Liver (tissue), 3 donors: ENCODE measurements around the gene BIK.
A peak's percentile ranks its signal among the peaks of the same experiment; 100 is the strongest.

Source experiments
- ATF3 ChIP-seq: IDR thresholded peaks from 2 replicates; pipeline ENCODE4 v1.6.1; 2016; ENCODE audit warnings: antibody characterized with exemption
- CTCF ChIP-seq: fragments of 150-350 bp; IDR thresholded peaks from 2 replicates; pipeline ENCODE4 v1.5.1; 2017; ENCODE audit warnings: improper control_type of control experiment, low read depth, low read length; ENCODE audit not compliant: missing input control
- EGR1 ChIP-seq, 2 donors: IDR thresholded peaks; 2 replicates each; pipeline ENCODE4 v1.6.1; 2016 to 2018; ENCODE audit warnings: antibody characterized with exemption in 2 of 2, low read depth in 2 of 2
- FOXA1 ChIP-seq: IDR thresholded peaks from 2 replicates; pipeline ENCODE4 v1.6.1; 2016; ENCODE audit warnings: antibody characterized with exemption
- JUND ChIP-seq, 2 donors: IDR thresholded peaks; 2 replicates each; pipeline ENCODE4 v1.6.1; 2016; ENCODE audit warnings: antibody characterized with exemption in 2 of 2
- RAD21 ChIP-seq, 2 donors: IDR thresholded peaks; 2 replicates each; pipeline ENCODE4 v1.6.1; 2016; ENCODE audit warnings: antibody characterized with exemption in 2 of 2, mild to moderate bottlenecking in 2 of 2
- SP1 ChIP-seq: IDR thresholded peaks from 2 replicates; pipeline ENCODE4 v1.6.1; 2018; ENCODE audit warnings: antibody characterized with exemption, mild to moderate bottlenecking
- TAF1 ChIP-seq: conservative IDR thresholded peaks from 2 replicates; pipeline ENCODE4 v1.6.1; 2016; ENCODE audit warnings: antibody characterized with exemption, mild to moderate bottlenecking
- ZBTB33 ChIP-seq: IDR thresholded peaks from 2 replicates; pipeline ENCODE4 v1.6.1; 2016; ENCODE audit warnings: antibody characterized with exemption
- TF ChIP-seq, protein P1 (sequence below): IDR thresholded peaks from 2 replicates; pipeline ENCODE4 v1.6.1; 2016; ENCODE audit warnings: antibody characterized with exemption
- TF ChIP-seq, protein P2 (sequence below): IDR thresholded peaks from 2 replicates; pipeline ENCODE4 v1.6.1; 2016; ENCODE audit warnings: antibody characterized with exemption, mild to moderate bottlenecking
- donor health status: healthy.
- donor health status: healthy.

DNA sequence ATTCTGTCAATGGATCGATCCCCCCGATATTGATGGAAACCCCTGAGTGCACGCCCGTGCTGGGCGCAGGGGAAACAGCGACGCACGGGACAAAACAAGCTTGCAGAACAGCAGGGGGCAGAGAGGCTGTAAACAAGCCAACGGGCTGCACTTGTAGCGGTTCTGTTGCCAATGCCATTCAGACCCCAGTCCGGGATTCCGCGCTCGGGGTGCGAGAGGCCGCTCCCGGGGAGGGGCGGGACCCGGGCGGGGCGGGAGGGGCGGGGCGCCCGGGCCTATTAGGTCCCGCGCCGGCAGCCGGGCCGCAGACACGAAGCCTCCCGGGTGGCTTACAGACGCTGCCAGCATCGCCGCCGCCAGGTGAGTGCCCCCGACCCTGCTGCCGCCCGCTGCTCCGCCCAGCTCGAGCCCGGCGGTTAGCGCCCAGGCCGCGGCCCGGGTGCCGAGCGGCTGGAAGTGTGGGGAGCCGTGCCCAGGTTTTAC, at the start of gene BIK:
- TF ChIP-seq CTCF (no peak), TAF1 (no peak), FOXA1 (no peak), ATF3 (no peak), SP1 (no peak), RAD21 (IDR thresholded peaks at IDR 0.05) (peak in 1 of 2 donors; percentile 32), ZBTB33 (no peak), EGR1 (IDR thresholded peaks at IDR 0.05; ENCODE audit: low read depth in 2 of 2) (no peak), JUND (IDR thresholded peaks at IDR 0.05) (no peak)
- TF ChIP-seq, protein P1, sequence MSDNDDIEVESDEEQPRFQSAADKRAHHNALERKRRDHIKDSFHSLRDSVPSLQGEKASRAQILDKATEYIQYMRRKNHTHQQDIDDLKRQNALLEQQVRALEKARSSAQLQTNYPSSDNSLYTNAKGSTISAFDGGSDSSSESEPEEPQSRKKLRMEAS: no peak
- TF ChIP-seq, protein P2, sequence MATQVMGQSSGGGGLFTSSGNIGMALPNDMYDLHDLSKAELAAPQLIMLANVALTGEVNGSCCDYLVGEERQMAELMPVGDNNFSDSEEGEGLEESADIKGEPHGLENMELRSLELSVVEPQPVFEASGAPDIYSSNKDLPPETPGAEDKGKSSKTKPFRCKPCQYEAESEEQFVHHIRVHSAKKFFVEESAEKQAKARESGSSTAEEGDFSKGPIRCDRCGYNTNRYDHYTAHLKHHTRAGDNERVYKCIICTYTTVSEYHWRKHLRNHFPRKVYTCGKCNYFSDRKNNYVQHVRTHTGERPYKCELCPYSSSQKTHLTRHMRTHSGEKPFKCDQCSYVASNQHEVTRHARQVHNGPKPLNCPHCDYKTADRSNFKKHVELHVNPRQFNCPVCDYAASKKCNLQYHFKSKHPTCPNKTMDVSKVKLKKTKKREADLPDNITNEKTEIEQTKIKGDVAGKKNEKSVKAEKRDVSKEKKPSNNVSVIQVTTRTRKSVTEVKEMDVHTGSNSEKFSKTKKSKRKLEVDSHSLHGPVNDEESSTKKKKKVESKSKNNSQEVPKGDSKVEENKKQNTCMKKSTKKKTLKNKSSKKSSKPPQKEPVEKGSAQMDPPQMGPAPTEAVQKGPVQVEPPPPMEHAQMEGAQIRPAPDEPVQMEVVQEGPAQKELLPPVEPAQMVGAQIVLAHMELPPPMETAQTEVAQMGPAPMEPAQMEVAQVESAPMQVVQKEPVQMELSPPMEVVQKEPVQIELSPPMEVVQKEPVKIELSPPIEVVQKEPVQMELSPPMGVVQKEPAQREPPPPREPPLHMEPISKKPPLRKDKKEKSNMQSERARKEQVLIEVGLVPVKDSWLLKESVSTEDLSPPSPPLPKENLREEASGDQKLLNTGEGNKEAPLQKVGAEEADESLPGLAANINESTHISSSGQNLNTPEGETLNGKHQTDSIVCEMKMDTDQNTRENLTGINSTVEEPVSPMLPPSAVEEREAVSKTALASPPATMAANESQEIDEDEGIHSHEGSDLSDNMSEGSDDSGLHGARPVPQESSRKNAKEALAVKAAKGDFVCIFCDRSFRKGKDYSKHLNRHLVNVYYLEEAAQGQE: no peak
